ENCODE results near the gene TIAM1. TPM values are rescaled to one million over a fixed set of nuclear protein-coding genes. Genes with fewer than 3 reads are reported as not detected.

Gene TIAM1
- total and polyA plus RNA-seq, 2 experiments from 2014 or later = 3.2 to 7.6 TPM

GRCh38 chr21:31293986-31294385, 50.1 kb downstream of the TIAM1 start:
- TF ChIP-seq EZH2 (IDR thresholded peaks at IDR 0.05; ENCODE audit: insufficient read depth, poor library complexity, severe bottlenecking) (no peak), EZH2phosphoT487 (IDR thresholded peaks at IDR 0.05; ENCODE audit: insufficient read depth, low read depth) (no peak)
- no peaks in the 10 kb centered on the region for H4K20me1 ChIP-seq (ENCODE audit: insufficient read depth)
- H3K4me2 ChIP-seq (ENCODE audit: unreplicated experiment) = peak overlapping the region; percentile 78
- no peaks in the 10 kb centered on the region for H3K9me2 ChIP-seq (ENCODE audit: insufficient read depth)
- DNase-seq = peak; percentile 92
- no peaks in the 10 kb centered on the region for H3K36me3 ChIP-seq (ENCODE audit: low read depth)
- H2AFZ ChIP-seq = peak overlapping the region; percentile 41
- in situ Hi-C loops (cut with MboI) = no loop called here
- 0 out of 2 replicates have a peak, but pooled peaks cover 3% of the 10 kb centered on the region for H3F3A ChIP-seq (ENCODE audit: insufficient read depth)
- H3K27ac ChIP-seq = peak overlapping the region; percentile 58
- no peaks in the 10 kb centered on the region for H3K79me2 ChIP-seq (ENCODE audit: insufficient read depth)
- no peaks in the 10 kb centered on the region for H3K9me3 ChIP-seq (ENCODE audit: low read depth)
- peaks cover 24% of the 10 kb centered on the region for H3K4me1 ChIP-seq (ENCODE audit: insufficient read depth)
- no peak overlapping the region for H3K4me3 ChIP-seq
- no peak overlapping the region; the same call in 1 of the 2 replicates for H3K9ac ChIP-seq
- H3K27me3 ChIP-seq (replicated peaks; ENCODE audit: insufficient read depth) = no peaks in the 10 kb centered on the region

DNA sequence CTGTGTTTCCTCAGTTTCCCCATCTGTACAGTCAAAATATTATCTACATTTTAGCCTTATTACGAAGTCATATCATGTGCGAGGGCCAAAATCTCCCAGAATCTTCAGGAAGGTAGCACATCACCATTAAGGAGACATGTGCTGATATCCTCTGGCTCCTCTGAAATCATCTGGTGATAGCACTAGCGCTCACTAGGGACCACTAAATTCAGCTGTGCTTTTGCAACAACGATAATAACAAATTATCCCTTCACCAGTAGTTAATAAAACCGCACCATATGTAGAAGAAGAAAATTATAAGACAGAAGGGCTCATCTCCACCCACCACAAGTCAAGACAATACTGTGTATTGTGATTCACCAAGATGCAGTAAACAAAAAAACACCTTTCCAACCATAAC, 53.3 kb downstream of the TIAM1 start:
- Histone ChIP-seq H3K27me3 (replicated peaks; ENCODE audit: insufficient read depth) (no peaks in the 10 kb centered on the region), H2AFZ (no peak overlapping the region), H3K9ac (no peak overlapping the region), H3K9me3 (ENCODE audit: low read depth) (no peaks in the 10 kb centered on the region), H3K4me2 (ENCODE audit: unreplicated experiment) (no peak overlapping the region), H3K9me2 (ENCODE audit: insufficient read depth) (no peaks in the 10 kb centered on the region), H3F3A (ENCODE audit: insufficient read depth) (0 out of 2 replicates have a peak, but pooled peaks cover 3% of the 10 kb centered on the region), H3K27ac (no peak overlapping the region), H4K20me1 (ENCODE audit: insufficient read depth) (no peaks in the 10 kb centered on the region), H3K79me2 (ENCODE audit: insufficient read depth) (no peaks in the 10 kb centered on the region), H3K4me3 (no peak overlapping the region), H3K36me3 (ENCODE audit: low read depth) (no peaks in the 10 kb centered on the region), H3K4me1 (ENCODE audit: insufficient read depth) (peaks cover 20% of the 10 kb centered on the region)
- no peak for TF ChIP-seq EZH2phosphoT487 (IDR thresholded peaks at IDR 0.05; ENCODE audit: insufficient read depth, low read depth)
- TF ChIP-seq EZH2 (IDR thresholded peaks at IDR 0.05; ENCODE audit: insufficient read depth, poor library complexity, severe bottlenecking) = no peak
- DNase-seq = no peak
- WGBS, 2 experiments (ENCODE audit: low coverage in 1 of 2, low lambda C conversion rate in 2 of 2, missing lambda C conversion rate in 2 of 2) = 89 to 93% methylated on average over 5 of the region's 5 CpGs
- in situ Hi-C loops (cut with MboI) = no loop called here

DNA sequence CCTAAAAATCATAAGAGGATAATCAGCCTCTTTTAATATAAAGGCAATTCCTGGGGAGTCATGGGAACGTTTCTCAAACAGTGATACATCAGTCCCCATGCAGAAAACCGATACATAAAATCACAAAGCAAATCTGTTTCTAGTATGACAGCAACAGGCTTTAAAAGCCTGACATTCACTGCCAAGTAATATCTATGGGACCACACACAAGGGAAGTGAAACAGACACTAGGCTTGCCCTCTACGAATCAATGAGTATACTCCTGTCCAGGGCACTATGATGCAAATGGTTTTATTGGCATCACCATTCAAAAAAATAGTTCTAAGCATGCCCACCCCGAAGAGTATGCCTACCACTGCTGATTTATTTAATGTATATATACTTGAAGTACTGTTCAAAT, 54.4 kb downstream of the TIAM1 start:
- 59 to 69% methylated on average over 4 of the region's 4 CpGs for WGBS, 2 experiments (ENCODE audit: low coverage in 1 of 2, low lambda C conversion rate in 2 of 2, missing lambda C conversion rate in 2 of 2)
- Histone ChIP-seq H2AFZ (no peak overlapping the region), H3K27ac (no peak overlapping the region), H3K79me2 (ENCODE audit: insufficient read depth) (no peaks in the 10 kb centered on the region), H3K9me2 (ENCODE audit: insufficient read depth) (no peaks in the 10 kb centered on the region), H4K20me1 (ENCODE audit: insufficient read depth) (no peaks in the 10 kb centered on the region), H3K4me3 (no peak overlapping the region), H3K9ac (no peak overlapping the region), H3K9me3 (ENCODE audit: low read depth) (no peaks in the 10 kb centered on the region), H3K27me3 (replicated peaks; ENCODE audit: insufficient read depth) (no peaks in the 10 kb centered on the region), H3K4me2 (ENCODE audit: unreplicated experiment) (no peak overlapping the region), H3F3A (ENCODE audit: insufficient read depth) (0 out of 2 replicates have a peak, but pooled peaks cover 3% of the 10 kb centered on the region), H3K4me1 (ENCODE audit: insufficient read depth) (peaks cover 20% of the 10 kb centered on the region), H3K36me3 (ENCODE audit: low read depth) (no peaks in the 10 kb centered on the region)
- TF ChIP-seq EZH2 (IDR thresholded peaks at IDR 0.05; ENCODE audit: insufficient read depth, poor library complexity, severe bottlenecking) (no peak), EZH2phosphoT487 (IDR thresholded peaks at IDR 0.05; ENCODE audit: insufficient read depth, low read depth) (no peak)
- peak; percentile 12 for DNase-seq
- in situ Hi-C loops (cut with MboI) = no loop called here

DNA sequence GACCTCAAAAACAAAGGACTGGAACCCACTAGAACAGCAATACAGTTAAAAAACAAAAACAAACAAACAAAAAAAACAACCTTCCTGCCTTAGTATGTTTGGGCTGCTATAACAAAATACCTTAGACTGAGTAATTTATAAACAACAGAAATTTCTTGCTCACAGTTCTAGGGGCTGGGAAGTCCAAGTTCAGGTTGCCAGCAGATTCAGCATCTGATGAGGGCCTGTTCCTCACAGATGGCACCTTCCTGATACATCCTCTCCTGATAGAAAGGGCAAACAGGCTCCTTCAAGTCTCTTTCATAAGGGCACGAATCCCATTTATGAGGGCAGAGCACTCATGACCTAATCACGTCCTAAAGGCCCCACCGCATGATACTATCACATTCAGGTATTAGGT, 55.9 kb downstream of the TIAM1 start:
- Histone ChIP-seq H3K9me3 (ENCODE audit: low read depth) (no peaks in the 10 kb centered on the region), H3K27ac (no peak overlapping the region), H3F3A (ENCODE audit: insufficient read depth) (peaks cover under 1% of the 10 kb centered on the region; the same call in 1 of the 2 replicates), H3K27me3 (replicated peaks; ENCODE audit: insufficient read depth) (no peaks in the 10 kb centered on the region), H3K36me3 (ENCODE audit: low read depth) (no peaks in the 10 kb centered on the region), H3K4me1 (ENCODE audit: insufficient read depth) (peaks cover 9% of the 10 kb centered on the region; the same call in 1 of the 2 replicates), H3K9me2 (ENCODE audit: insufficient read depth) (no peaks in the 10 kb centered on the region), H3K4me2 (ENCODE audit: unreplicated experiment) (no peak overlapping the region), H3K79me2 (ENCODE audit: insufficient read depth) (no peaks in the 10 kb centered on the region), H3K9ac (no peak overlapping the region), H4K20me1 (ENCODE audit: insufficient read depth) (no peaks in the 10 kb centered on the region), H3K4me3 (no peak overlapping the region), H2AFZ (no peak overlapping the region)
- TF ChIP-seq EZH2phosphoT487 (IDR thresholded peaks at IDR 0.05; ENCODE audit: insufficient read depth, low read depth) = no peak
- TF ChIP-seq EZH2 (IDR thresholded peaks at IDR 0.05; ENCODE audit: insufficient read depth, poor library complexity, severe bottlenecking) = no peak
- no peak for DNase-seq
- 87 to 93% methylated on average over 3 of the region's 3 CpGs for WGBS, 2 experiments (ENCODE audit: low coverage in 1 of 2, low lambda C conversion rate in 2 of 2, missing lambda C conversion rate in 2 of 2)
- in situ Hi-C loops (cut with MboI) = no loop called here

GRCh38 chr21:31287201-31287600, 56.9 kb downstream of the TIAM1 start:
- no peak for TF ChIP-seq EZH2phosphoT487 (IDR thresholded peaks at IDR 0.05; ENCODE audit: insufficient read depth, low read depth)
- TF ChIP-seq EZH2 (IDR thresholded peaks at IDR 0.05; ENCODE audit: insufficient read depth, poor library complexity, severe bottlenecking) = no peak

More at GRCh38 chr21:31287201-31287600, 56.9 kb downstream of the TIAM1 start:
- in situ Hi-C loops (cut with MboI) = no loop called here
- Histone ChIP-seq H3K27ac (no peak overlapping the region), H3K4me1 (ENCODE audit: insufficient read depth) (peaks cover 18% of the 10 kb centered on the region), H3F3A (ENCODE audit: insufficient read depth) (peaks cover 8% of the 10 kb centered on the region; the same call in 1 of the 2 replicates), H3K27me3 (replicated peaks; ENCODE audit: insufficient read depth) (no peaks in the 10 kb centered on the region), H4K20me1 (ENCODE audit: insufficient read depth) (no peaks in the 10 kb centered on the region), H3K9me2 (ENCODE audit: insufficient read depth) (no peaks in the 10 kb centered on the region), H3K9ac (no peak overlapping the region), H2AFZ (no peak overlapping the region), H3K36me3 (ENCODE audit: low read depth) (no peaks in the 10 kb centered on the region), H3K9me3 (ENCODE audit: low read depth) (no peaks in the 10 kb centered on the region), H3K4me2 (ENCODE audit: unreplicated experiment) (no peak overlapping the region), H3K79me2 (ENCODE audit: insufficient read depth) (no peaks in the 10 kb centered on the region), H3K4me3 (no peak overlapping the region)
- 68 to 72% methylated on average over 2 of the region's 2 CpGs for WGBS, 2 experiments (ENCODE audit: low coverage in 1 of 2, low lambda C conversion rate in 2 of 2, missing lambda C conversion rate in 2 of 2)
- no peak for DNase-seq

Data from GM23248 (cell line).